ENCODE measurements around the gene ONECUT1.

ONECUT1 gene

DNA sequence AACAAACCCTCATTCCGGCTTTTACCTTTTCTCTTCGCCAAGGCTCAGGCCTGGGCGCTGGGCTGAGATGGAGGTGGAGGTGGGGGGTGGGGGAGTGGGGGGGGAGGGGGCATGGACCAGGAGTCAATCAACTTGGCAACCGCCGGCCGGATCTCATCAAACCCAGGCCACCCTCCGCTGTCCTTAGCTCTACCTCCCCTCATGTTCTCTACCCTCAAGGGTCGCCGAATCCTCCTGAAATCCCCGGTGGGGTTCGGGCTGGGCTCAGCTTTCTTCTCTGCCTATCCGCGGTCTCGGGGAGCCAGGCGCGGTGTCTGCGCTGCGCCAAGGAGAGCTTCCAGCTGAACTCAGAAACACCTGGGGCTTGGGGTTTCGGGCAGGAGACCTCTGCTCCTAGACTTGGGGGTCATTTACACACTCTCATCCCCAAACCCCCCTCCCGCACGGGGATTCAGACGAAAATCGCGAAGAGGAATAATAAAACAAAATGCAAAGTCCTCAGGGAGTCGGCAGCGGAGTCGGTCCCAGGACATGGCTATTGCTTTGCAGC, 2.5 kb downstream of the ONECUT1 start:
- Histone ChIP-seq H3K4me3 (ENCODE audit: low read length) (peak overlapping the region; percentile 40), H3K9me3 (ENCODE audit: insufficient read depth, low read depth, low read length) (no peaks in the 10 kb centered on the region), H3K27ac (ENCODE audit: low read depth, low read length) (no peak overlapping the region), H3K9ac (ENCODE audit: low read depth, low read length) (no peak overlapping the region), H3K27me3 (ENCODE audit: insufficient read depth, low read length) (peaks cover 99% of the 10 kb centered on the region), H3K4me1 (ENCODE audit: insufficient read depth, low read length) (peaks cover 36% of the 10 kb centered on the region), H3K36me3 (ENCODE audit: insufficient read depth, low read length) (no peaks in the 10 kb centered on the region)
- WGBS, result 1% methylated on average over 25 of the region's 27 CpGs

DNA sequence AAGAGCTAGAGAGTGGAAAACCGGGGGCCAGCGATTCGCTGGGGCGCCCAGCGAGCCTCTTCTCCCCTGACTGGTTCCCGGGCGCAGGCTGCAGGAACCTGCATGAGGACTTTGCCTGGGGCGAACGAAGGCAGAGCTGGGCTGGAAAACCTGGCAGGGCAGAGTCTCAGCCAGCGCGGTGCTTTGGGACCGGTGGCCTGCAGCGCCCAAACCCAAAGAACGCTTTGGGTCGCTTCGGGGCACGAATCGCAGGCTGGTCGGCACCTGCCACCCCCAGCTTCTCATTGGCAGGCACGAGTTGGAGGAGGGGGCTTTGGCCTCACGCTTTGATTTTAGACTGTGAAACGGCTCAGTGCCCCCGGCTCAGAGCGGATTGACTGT, 3.0 kb downstream of the ONECUT1 start:
- WGBS, result under 1% methylated on average over 24 of the region's 24 CpGs
- Histone ChIP-seq H3K9me3 (ENCODE audit: insufficient read depth, low read depth, low read length) (no peaks in the 10 kb centered on the region), H3K4me3 (ENCODE audit: low read length) (peak overlapping the region; percentile 39), H3K27me3 (ENCODE audit: insufficient read depth, low read length) (peaks cover 99% of the 10 kb centered on the region), H3K27ac (ENCODE audit: low read depth, low read length) (no peak overlapping the region), H3K36me3 (ENCODE audit: insufficient read depth, low read length) (no peaks in the 10 kb centered on the region), H3K9ac (ENCODE audit: low read depth, low read length) (no peak overlapping the region), H3K4me1 (ENCODE audit: insufficient read depth, low read length) (peaks cover 31% of the 10 kb centered on the region)

DNA sequence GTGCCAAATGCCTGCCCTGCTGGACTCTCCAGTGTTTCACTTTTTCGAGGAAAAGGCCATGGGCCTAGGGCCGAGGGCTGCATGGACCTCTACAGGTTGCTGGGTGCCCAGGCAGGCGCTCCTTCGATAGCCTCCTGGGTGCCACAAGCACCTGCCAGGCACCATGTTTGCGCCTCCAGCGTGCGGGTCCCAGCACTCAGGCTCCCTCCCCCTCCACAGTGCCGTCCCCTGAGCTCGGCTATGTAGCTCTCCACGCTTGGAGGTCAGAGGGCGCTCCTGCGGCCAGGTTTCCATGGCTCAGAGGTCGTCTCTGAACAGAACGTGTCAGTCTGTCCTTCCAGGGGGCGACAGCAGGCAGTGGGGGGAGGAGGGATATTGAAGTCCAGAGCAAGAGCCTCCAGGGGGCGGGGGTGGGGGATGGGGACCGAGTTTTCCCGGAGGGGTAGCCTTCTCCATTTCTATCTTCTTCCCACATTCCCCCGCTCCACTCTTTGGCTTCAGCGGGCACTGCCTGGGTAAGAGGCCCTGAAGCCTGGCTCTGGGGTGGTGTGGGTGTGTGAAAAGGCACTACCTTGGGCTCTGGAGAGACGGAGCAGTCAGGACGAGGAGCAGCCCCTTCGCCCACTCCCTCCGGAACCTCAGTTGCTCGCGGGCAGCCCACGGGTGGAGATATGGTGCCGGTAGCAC, 3.6 kb downstream of the ONECUT1 start:
- no peaks in the 10 kb centered on the region for H3K36me3 ChIP-seq (ENCODE audit: insufficient read depth, low read length)
- H3K9ac ChIP-seq (ENCODE audit: low read depth, low read length), result no peak overlapping the region
- H3K4me3 ChIP-seq (ENCODE audit: low read length), result peak overlapping the region; percentile 39
- WGBS, result 4% methylated on average over 24 of the region's 28 CpGs
- no peak overlapping the region for H3K27ac ChIP-seq (ENCODE audit: low read depth, low read length)
- no peaks in the 10 kb centered on the region for H3K9me3 ChIP-seq (ENCODE audit: insufficient read depth, low read depth, low read length)
- peaks cover 99% of the 10 kb centered on the region for H3K27me3 ChIP-seq (ENCODE audit: insufficient read depth, low read length)
- peaks cover 26% of the 10 kb centered on the region for H3K4me1 ChIP-seq (ENCODE audit: insufficient read depth, low read length)

DNA sequence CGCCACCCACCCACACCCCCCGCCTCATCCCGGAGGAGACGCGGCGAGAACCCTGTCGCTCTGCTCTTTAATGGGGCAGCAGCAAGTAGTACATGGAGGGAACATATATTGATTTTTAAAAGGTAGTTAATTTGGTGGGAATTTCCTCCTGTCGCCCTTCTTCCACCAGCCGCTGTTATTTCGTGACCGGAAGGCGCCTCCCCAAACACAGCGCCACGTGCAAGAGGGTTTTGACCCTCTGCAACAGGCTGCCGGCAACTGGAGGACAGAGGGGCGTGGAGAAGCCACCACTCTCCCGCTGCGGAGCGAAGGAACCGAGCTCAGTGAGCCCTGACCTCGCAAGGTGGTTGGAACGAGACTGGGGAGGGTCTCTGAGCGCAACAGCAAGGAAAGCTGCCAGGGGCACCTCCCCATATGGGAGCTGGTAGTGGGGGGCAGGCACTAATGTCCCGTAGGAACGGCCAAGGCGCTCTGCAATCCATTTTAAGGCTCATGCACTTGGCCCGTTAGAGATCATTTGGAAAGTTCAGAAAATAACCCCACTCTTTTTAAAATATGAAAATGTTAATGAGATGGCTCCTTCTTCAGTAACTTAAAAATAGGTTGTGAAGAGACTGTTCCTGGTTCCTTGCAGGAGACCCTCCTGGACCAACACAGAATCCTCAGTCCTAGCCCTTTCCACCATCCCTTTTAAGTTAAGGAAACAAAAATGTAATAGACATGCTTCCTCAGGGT, 4.3 kb downstream of the ONECUT1 start:
- H3K9me3 ChIP-seq (ENCODE audit: insufficient read depth, low read depth, low read length), result no peaks in the 10 kb centered on the region
- no peak overlapping the region for H3K9ac ChIP-seq (ENCODE audit: low read depth, low read length)
- peaks cover 99% of the 10 kb centered on the region for H3K27me3 ChIP-seq (ENCODE audit: insufficient read depth, low read length)
- peak overlapping the region; percentile 50 for H3K4me3 ChIP-seq (ENCODE audit: low read length)
- no peaks in the 10 kb centered on the region for H3K36me3 ChIP-seq (ENCODE audit: insufficient read depth, low read length)
- H3K4me1 ChIP-seq (ENCODE audit: insufficient read depth, low read length), result peaks cover 23% of the 10 kb centered on the region
- 1% methylated on average over 26 of the region's 27 CpGs for WGBS
- H3K27ac ChIP-seq (ENCODE audit: low read depth, low read length), result no peak overlapping the region

DNA sequence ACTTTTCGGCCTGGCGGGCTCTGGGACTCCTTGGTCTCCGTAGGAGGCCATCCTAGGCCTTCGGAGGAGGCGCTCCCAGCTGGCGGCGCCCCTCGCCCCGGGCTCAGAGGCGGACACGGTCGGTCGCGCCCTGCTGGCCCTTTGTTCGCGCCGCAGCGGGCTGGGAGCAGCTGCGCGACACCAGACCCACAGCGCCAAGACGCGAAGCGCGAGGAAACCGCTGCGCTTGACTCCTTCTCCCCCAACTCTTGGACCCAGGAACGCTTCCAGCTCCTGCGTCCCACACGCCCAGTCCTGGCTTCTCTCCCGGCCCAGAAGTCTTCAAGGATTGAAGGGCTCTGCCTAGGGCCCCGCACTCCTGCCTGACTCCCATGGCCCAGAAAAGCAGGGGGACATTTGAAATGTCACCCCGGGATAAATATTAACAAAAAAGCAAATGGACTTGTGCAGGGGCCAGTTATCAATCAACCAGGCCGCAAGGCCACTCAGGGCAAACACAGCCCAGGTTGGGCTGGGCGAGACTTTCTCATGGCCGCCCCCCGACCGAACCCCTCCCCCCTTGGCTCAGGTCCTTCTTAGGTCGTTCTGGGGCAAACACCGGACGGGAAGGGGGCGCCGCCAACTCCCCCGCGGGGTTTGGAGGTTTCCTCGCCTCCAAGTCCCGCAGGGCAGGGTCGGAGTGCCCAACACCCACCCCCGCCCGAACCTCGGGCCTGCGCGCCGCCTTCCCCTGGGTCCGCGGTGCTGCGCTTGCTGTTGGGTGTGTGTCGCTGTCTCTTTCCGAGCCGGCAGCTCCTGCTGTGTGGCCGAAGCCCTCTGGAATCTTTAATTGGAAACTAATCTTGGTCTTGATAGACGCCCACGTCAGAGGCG, 5.1 kb downstream of the ONECUT1 start:
- no peak overlapping the region for H3K9ac ChIP-seq (ENCODE audit: low read depth, low read length)
- peaks cover 98% of the 10 kb centered on the region for H3K27me3 ChIP-seq (ENCODE audit: insufficient read depth, low read length)

DNA sequence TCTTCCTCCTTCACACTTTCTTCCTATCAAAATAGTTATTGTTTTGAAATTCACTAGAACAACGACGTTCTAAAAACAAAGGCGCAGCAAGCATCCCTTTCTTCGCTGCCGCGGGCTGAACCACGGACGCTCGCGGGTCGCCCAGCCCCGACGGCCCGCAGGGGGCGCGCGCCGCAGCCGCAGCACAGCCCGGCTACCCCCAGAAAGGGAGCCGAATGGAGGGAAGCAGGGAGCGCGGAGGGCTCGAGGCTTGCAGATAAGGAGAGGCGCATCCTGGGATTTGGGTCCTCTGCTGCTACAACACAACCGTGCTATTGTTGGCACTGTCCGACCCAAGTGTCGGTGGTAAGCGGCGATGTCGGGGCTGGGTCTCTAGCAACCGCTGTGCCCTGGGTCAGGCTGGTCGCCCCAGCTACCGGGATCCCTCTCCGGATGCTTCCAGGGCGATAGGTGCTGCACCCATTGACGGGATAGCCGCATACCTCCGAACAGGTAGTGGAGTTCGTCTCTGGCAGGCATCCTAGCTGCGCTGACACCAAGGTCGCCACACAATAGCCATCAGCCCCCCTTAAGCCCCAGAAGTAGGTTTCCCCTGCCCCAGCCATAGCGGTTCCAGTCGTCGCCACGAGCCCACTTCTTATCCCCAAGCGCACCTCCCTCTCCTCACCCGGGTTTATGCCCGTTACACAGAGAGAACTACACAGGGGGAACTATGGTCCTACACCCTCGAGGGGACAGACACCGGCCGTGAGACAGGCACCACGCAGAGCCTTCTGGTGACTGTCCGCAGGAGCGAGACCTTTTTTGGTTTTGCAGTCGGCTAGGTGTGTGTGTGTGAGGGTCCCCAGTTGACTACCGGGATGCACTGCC, 6.0 kb downstream of the ONECUT1 start:
- Histone ChIP-seq H3K36me3 (ENCODE audit: insufficient read depth, low read length) (no peaks in the 10 kb centered on the region), H3K4me3 (ENCODE audit: low read length) (peak overlapping the region; percentile 50), H3K9ac (ENCODE audit: low read depth, low read length) (no peak overlapping the region), H3K27ac (ENCODE audit: low read depth, low read length) (no peak overlapping the region), H3K9me3 (ENCODE audit: insufficient read depth, low read depth, low read length) (no peaks in the 10 kb centered on the region), H3K4me1 (ENCODE audit: insufficient read depth, low read length) (peaks cover 28% of the 10 kb centered on the region), H3K27me3 (ENCODE audit: insufficient read depth, low read length) (peaks cover 89% of the 10 kb centered on the region)
- 2% methylated on average over 57 of the region's 57 CpGs for WGBS

More for the DNA sequence above, 5.1 kb downstream of the ONECUT1 start:
- no peaks in the 10 kb centered on the region for H3K9me3 ChIP-seq (ENCODE audit: insufficient read depth, low read depth, low read length)
- no peaks in the 10 kb centered on the region for H3K36me3 ChIP-seq (ENCODE audit: insufficient read depth, low read length)
- H3K4me3 ChIP-seq (ENCODE audit: low read length), result peak overlapping the region; percentile 50
- H3K27ac ChIP-seq (ENCODE audit: low read depth, low read length), result no peak overlapping the region
- WGBS, result under 1% methylated on average over 64 of the region's 64 CpGs
- peaks cover 27% of the 10 kb centered on the region for H3K4me1 ChIP-seq (ENCODE audit: insufficient read depth, low read length)

DNA sequence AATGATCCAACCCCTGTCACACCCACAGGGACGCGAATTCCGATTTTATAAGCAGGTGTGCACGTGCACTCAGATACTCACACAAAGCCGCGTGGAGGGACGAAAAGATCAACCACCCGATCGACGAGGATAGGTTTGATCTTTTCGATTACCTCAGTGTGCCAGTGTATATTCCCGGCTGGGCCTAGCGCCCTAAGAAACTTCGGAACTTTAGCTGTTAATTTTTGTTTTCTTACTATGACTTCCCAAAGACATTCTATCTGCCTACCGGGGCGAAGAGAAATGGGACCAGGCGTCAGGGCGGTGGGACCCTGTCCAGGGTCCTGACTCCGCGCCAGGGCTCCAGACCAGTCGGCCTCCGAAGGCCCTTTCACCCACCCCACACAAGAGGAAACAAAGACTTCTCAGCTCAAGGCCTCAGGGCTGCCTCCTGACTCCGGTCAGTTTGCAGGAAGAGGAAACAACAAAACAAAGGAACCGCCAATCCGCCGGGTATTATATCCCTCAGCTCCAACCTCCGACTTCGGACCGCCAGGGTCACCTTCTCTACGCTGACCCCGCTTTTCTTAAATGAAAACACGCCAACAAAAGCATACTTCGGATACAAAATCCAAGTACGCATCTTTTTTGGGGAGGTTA, 6.8 kb downstream of the ONECUT1 start:
- WGBS, result 13% methylated on average over 32 of the region's 34 CpGs
- no peaks in the 10 kb centered on the region for H3K36me3 ChIP-seq (ENCODE audit: insufficient read depth, low read length)
- peaks cover 80% of the 10 kb centered on the region for H3K27me3 ChIP-seq (ENCODE audit: insufficient read depth, low read length)
- no peak overlapping the region for H3K27ac ChIP-seq (ENCODE audit: low read depth, low read length)
- no peak overlapping the region for H3K9ac ChIP-seq (ENCODE audit: low read depth, low read length)
- H3K4me1 ChIP-seq (ENCODE audit: insufficient read depth, low read length), result peaks cover 34% of the 10 kb centered on the region
- peak overlapping the region; percentile 50 for H3K4me3 ChIP-seq (ENCODE audit: low read length)
- no peaks in the 10 kb centered on the region for H3K9me3 ChIP-seq (ENCODE audit: insufficient read depth, low read depth, low read length)

DNA sequence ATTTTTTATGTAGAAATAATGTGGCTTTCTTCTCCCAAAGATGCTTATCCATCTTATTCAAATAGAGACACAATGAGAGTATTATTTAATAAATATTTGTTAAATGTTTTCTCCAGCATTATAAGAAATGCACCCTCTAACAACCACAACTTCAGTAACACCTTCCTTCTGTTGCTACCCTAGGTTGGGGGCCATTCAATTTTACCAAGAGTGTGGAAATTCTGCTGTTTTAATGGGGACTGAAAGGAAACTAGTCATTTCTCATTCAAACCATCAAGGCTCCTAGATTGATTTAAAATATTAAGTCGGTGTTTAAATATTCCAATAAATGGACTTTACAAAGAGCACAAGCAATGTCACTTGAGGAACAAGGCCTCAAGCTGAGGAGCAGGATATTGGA, 7.6 kb downstream of the ONECUT1 start:
- no peaks in the 10 kb centered on the region for H3K36me3 ChIP-seq (ENCODE audit: insufficient read depth, low read length)
- H3K27ac ChIP-seq (ENCODE audit: low read depth, low read length), result no peak overlapping the region
- no peak overlapping the region for H3K9ac ChIP-seq (ENCODE audit: low read depth, low read length)
- H3K9me3 ChIP-seq (ENCODE audit: insufficient read depth, low read depth, low read length), result no peaks in the 10 kb centered on the region
- H3K27me3 ChIP-seq (ENCODE audit: insufficient read depth, low read length), result peaks cover 72% of the 10 kb centered on the region
- H3K4me1 ChIP-seq (ENCODE audit: insufficient read depth, low read length), result peaks cover 33% of the 10 kb centered on the region; the same call in 1 of the 2 replicates
- H3K4me3 ChIP-seq (ENCODE audit: low read length), result no peak overlapping the region
- no CpG with 5 or more reads among the region's 1 CpG for WGBS

DNA sequence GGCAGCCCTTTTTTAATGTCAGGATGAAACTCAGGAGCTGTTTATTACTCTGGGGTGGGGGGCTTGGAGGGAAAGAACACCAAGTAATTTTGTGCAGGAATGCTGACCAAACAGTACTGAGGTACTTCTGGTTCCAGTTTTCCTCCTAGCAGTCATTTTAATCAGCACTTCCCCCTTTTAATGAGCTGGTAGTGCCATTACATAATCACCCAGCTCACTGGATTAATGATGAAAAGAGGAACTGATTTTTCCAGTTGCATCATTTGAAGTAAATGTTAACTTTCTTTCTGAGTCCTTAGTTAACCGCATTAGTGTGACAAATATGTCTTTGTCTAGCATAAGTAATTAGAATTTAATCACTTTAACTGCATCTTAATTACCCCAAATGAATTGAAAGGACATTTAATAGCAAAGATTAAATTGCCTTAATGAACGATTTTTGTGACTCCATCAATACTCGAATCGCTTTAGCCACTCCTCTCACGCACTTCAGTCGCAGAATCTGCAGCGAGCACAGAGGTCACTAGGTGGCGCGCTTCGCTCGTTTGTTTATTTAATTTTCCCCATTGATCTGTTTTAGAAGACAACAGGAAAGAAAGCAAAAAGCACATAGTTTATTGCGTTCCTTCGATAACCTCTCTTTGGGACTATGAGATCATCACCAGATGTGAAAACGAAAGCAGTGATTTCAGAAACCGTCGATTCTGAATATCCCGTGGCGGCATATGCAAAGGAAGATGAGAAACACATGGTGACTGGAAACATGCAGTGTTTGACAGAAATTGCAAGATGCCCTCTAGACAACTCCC, 9.8 kb downstream of the ONECUT1 start:
- Histone ChIP-seq H3K27me3 (ENCODE audit: insufficient read depth, low read length) (peaks cover 51% of the 10 kb centered on the region), H3K9me3 (ENCODE audit: insufficient read depth, low read depth, low read length) (no peaks in the 10 kb centered on the region), H3K36me3 (ENCODE audit: insufficient read depth, low read length) (no peaks in the 10 kb centered on the region), H3K4me3 (ENCODE audit: low read length) (no peak overlapping the region), H3K4me1 (ENCODE audit: insufficient read depth, low read length) (peaks cover 21% of the 10 kb centered on the region; the same call in 1 of the 2 replicates), H3K9ac (ENCODE audit: low read depth, low read length) (no peak overlapping the region), H3K27ac (ENCODE audit: low read depth, low read length) (no peak overlapping the region)
- 10% methylated on average over 17 of the region's 18 CpGs for WGBS
